Stimulated activated CD4-positive, alpha-beta T cell treated with anti-CD3 and anti-CD28 coated beads, Interleukin-15, amount 100 ng/mL, for 24 hours (primary cell): Measurements from ENCODE around the gene CAMKMT.

Source experiments
- DNase-seq: peaks from one replicate; pipeline ENCODE4 v3.0.0-alpha.2; 2020

The CAMKMT gene

DNA sequence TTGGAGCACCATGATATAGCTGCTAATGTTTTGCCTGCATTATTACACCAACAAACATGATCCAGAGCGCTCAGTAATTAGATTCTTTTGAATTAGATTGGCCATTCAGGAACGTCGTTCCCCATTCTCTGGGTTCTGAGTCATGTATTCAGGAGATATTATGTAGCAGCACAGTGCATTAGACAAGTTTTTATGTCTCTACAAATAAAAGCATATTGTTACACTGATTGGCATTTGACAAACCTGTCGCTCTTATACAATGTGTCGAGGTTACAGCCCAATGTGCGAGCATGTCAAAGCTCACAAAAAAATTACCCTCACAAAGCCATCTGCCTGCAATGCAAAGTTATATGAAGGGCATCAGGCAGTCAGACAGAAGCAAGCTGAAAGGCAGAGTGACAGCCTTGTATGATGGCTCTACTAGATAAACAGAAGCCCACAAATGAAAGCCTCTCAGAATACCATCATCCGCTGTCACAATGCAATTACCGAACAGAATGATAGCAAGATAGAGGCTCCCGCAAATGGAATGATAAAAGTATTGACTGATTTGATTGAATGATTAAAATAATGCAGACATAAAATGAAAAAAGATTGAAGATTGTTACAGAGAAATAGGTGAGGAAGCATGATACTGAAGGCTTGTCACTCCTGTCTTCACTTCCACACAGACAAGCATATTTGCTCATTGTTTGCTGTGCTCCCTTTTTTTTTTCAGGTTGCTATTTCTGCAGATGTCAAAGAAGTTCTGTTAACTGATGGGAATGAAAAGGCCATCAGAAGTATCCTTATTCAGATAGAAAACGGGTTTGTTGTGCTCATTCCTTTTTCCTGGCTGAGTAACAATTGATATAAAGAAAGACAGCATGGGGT, 345.2 kb downstream of the CAMKMT start:
- no peak for DNase-seq

DNA sequence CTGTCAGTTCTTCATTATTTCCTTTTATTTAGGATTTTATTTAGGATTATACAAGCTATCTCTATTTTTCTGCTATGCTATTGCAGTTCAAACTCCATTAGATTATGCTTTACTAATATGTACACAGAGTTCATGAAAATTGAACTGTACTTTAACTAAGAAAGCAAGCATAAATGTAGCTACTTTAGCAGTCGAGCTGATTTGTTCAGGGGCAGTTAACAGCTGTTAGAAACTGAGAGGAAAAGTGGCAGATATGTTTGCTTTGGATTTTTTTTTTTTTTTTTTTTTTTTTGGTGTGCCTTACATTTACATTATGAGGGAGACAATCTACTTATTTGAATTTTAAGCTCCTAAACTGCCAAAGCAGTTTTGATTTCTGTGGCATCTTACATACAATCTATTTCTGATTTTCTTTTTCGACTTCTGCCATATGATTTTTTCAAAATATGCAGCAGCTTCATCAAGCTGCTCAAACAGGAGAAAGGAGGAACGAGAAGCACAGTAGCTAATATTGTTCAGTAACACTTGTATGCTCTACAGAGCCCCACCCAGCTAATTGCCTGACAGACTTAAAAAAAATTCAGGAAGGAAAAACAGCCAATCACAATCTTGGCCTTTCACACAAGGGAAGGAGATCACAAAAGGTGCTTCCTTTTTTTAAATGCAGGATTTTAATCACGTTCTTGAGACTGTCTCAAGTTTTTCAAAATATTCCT, 346.4 kb downstream of the CAMKMT start:
- no peak for DNase-seq

DNA sequence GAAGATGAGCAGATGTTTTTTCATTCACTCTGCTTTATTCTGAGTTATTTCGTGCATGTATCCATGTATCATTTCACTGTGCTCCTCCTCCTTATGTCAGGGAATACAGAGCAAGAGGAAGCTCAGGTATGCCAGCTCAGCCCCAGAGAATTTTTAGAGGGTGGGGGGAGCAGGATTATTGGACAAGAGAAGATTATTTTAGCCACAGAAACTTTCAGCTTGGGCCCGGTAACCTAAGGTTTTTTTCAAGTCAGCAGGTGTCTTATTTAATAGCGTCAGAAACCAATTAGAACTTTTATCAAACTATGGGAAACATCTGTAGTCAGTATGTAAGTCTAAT, 346.9 kb downstream of the CAMKMT start:
- no peak for DNase-seq

GRCh38 chr2:44713170-44713569, 351.4 kb downstream of the CAMKMT start:
- peak; percentile 3 for DNase-seq

DNA sequence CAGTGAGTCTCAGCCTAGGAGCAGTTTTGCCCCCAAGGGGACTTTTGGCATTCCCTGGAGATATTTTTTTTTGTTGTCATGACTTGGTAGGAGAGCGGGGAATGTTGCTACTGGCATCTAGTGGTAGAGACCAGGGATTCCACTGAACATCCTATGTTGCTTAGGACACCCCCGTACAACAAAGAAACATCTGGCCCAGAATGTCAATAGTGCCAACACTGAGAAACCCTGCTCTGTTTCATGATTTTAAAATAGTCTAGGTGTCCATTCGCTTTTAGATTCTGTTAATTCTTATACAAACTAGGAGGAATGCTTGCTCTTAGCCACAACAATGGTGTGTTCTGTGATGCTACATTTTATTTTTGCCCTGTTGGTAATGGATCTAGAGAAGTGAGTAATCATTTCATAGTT, 353.9 kb downstream of the CAMKMT start:
- DNase-seq, result no peak

- no peak for DNase-seq
Observed at GRCh38 chr2:44716131-44716530, 354.4 kb downstream of the CAMKMT start.

DNA sequence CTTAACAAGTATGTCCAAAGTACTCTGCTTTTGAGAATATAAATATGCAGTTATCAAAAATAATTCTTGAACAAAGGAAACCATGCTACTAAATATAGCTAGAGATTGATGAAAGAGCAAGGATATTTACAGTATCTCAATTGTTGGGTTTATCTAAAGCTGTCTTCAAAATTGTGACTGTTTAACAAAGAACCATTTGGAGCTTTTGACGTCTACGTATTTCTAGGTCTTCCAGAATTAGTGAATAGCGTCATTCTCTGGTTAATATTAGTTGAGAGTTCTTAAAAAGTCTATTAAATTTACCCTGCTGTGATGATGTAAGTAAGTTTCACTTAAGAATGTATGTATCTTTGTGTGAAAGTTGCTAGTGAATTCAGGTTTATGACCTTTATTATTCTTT, 356.7 kb downstream of the CAMKMT start:
- no peak for DNase-seq

GRCh38 chr2:44719562-44719961, 357.8 kb downstream of the CAMKMT start:
- no peak for DNase-seq

DNA sequence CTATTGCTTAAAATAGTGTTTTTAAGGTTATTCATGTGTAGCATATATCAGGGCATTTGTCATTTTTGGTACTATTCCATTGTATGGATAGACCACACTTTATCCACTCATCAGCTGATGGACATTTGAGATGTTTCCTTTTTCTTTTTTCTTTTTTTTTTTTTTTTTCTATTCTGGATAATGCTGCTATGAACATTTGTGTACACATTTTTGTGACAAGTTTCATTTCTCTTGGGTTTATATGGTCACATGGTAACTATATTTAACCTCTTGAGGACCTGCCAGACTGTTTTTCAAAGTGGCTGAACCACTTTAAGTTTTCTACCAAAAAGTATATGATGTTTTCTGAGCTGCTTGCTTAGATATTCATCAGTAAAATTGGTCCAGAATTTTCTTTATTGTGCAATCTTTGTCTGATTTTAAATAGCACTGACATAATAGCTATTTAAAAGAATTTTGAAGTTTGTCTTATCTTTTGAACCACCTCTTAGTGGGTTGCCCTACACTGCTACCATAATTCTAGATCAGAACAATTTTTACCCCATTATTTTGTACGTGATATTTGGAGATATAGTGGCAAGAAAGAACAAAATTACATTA, 360.4 kb downstream of the CAMKMT start:
- no peak for DNase-seq

DNA sequence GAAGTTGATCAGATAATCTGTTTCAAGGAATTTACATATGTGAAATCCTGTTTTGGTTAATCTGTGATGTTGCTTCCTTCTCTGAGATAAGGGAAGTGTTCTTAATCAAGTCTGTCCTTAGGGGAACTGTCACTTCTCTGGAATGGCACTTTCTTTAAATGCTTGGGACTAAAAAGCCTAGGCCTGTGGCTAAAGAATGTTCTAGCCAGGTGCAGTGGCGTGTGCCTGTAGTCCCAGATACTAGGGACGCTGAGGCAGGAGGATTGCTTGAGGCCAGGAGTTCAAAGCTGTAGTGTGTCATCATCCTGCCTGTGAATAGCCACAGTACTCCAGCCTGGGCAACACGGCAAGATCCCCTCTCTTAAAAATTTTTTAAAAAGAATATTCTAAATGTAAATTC, 362.2 kb downstream of the CAMKMT start:
- no peak for DNase-seq

DNA sequence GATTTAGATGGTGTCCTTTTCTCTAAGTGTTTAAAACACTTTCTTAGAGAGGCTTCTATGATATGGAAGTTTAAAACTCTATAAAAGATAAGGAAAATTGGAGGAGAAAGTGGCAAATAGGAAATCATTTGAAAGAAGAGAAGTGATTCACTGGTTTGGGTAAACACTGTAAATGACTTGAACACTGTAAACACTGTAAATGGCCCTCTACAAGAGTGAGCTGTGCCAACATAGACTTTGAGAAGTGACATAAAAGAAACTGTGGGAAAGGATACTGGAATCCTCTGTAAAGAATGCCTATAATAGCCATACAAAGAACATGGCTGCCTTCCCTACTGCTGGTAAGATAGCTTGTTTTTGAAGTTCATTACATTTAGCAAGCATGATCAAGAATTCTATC, 368.8 kb downstream of the CAMKMT start:
- no peak for DNase-seq

DNA sequence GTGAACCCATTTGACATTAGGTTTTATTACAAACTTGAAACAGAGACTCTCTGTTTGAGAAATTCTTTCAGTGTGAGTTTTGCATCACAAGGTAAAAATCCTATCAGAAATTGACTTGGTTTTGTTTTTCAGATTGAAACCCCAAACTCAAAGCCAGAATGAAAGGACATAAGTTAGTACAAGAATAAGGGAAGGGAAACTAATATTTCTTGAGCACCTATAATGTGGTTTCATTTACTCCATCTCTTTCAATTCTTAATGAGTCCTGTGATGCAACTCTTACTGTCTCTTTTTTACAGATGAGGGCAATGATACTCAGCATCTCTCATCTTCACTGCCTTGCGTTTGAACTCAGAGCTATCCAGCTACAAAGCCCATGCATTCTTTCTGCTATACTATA, 369.8 kb downstream of the CAMKMT start:
- no peak for DNase-seq

DNA sequence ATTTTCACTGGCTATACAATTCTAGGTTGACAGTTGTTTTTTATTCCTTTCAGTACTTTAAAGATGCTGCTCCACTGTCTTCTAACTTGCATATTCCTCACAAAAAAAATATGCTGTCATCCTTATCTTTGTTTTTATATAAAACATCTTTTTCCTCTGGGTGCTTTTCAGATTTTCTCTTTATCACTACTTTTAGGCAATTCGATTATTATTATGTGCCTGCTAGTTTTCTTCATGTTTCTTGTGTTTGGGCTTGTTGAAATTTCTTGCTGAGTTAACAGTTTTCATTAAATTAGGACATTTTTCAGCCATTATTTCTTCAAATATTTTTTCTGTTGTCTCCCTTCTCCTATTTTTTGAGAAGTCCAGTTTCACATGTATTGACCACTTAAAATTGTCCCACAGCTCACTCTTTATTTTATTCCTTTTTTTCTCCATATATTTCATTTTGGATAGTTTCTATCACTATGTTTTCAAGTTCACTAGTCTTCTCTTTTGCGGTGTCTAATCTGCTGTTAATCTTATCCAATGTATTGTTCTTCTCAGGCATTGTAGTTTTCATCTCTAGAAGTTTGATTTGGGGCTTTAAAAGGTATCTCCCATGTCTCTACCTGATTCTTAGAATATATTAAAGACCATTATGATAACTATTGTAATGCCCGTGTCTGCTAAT, 374.7 kb downstream of the CAMKMT start:
- no peak for DNase-seq

GRCh38 chr2:44740678-44741077, 378.9 kb downstream of the CAMKMT start:
- no peak for DNase-seq

DNA sequence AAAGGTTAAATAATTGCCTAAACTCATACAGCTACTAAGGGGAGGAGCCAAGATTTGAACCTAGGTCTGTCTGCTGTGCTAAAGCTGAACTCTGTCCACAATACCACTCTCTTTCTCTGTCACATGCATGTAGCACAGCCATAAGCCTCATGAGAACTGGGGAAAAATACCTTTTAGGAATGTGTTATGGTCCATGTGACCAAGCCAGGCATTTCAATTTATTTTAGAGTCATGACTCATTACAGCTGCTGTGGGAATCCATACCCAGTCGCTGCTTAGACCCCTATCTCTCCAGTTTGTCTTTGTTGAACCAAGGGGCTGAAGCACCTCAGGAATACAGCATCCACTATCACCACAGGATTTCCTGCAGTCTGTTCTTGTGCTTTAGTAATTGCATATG, 379.8 kb downstream of the CAMKMT start:
- no peak for DNase-seq

DNA sequence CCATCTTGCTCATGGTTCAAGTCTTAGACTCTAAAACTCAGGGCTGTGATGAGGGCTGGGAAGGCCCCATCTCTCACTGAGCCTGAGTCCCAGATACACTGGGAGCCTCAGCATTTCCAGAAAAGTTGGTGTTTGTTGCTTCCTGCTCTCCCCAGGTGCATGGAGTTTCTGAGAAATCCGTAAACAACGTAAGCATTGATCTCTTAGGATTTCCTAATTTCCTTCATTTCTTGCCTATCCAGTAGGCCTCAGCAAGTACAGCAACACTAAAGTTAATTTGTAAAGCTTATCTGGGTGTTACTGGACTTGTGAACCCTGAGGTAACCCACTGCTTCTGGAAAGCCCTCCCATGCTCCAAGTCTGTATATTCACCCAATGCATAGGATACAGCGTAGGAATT, 380.3 kb downstream of the CAMKMT start:
- DNase-seq, result no peak

DNA sequence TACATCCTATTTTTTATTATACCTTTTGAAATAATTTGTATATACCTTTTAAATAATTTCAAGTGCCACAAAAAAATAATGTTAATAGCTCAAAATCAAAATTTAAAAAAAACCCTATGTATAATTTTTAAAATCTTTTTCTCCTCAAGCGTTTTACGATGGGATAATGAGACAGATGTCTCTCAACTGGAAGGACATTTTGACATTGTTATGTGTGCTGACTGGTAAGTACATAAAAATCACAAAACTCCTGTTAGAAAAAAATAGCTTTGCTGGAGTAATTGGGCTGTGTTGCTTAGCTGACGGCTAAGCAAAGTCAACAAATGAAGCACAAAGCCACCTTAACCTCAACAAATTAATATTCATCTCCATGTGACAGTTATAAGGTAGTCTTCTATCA, 381.7 kb downstream of the CAMKMT start:
- no peak for DNase-seq

DNA sequence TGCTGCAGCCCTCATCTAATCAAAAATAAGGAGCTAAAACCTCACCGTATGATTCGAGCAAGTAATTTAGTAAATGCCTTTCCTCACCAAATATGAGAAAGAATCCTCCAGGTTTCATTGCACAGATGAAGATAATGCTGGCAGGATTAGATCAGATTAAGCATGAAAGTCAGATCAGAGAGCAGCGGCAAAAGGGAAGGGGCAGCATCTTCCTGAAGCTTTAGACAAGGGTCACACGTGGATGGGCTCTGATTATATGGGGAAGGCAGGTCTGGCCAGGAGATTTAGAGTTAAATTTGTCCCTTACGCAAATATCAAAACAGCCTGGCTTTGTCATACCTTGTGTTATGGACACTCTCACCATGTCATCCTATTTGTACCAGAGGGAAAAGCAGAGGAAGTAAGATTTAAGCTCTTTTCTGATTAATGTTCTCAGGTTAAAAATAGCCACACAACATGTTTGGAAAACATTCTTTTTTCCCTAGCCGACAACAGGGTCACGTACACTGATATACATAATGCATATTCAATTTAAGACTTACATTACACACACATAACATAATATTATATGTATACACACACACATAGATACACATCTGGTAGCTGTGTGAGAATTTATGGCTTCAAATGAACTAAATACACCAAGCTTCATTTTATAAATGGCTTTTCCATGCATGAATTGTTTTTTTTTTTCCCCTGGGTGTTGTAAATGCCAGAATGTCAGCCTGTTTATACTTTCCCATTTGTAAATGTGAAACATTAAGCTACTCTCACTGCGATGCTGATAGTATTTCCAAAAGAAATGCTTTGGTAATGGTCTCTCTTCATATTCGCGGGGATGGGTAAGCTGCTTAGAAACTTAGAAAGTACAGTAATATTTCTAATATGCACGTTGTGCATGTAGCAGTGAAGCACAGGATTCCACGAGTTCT, 383.5 kb downstream of the CAMKMT start:
- DNase-seq, result no peak

DNA sequence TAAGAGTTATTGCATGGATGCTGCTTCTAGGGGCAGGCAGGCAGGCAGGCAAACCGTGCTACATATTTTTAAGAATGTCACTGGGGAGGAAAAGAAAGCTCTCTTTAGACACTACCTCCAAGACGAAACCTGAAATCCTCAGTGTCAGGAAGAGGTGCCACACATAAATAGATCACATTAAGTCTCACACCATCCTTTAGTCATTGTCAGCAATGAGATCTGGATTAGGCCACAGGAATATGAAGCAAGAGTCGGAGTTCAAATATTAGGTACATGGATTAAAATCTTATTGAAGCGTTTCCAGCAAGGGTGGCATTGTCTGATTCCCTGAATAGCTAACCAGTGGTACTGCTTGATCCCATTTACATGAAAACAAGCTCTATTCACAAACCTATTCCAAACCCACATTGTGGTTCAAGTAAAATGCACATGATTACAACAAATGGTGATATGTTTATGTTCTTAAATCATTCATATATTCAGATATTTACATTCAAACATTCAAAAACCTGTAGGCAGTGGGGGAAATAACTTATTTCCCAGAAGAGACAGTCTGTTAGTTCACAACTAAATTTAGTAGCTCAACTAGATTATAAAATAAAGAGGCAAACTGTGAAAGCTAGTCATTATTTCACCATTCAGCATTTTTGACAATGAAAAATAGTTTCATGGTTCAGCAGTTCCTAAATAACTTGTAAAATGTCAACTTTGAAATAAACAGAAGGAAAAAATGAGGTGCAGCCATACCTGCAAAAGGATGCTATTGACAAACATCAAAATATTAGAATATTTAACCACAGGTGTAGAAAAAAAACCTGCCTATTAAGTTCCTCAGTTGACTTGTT, 384.4 kb downstream of the CAMKMT start:
- no peak for DNase-seq

- DNase-seq, result no peak
Observed at GRCh38 chr2:44746856-44747615, 385.3 kb downstream of the CAMKMT start.

DNA sequence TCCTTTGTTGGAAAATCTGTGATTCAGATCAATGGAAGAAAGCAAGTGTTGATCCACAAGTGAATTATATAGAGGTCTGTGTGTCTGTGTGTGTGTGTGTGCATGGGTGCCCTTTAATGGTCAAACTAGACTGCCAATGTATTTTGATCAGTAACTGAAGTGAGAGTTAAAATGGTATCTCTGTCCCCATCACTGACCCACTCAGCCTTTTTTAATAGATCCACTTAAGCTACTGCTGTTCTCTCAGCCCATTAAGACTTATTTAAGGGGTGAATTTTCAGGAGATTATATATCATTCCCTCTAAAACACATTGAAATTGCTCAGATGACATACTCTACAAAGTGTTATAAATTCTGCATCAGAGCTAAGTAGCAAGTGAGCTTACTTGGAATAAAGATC, 386.0 kb downstream of the CAMKMT start:
- DNase-seq, result no peak
